HuH-7 (cell line): Measurements from ENCODE around the gene ITPR3.

Experiments used
- DNase-seq: peaks from one replicate; pipeline ENCODE4 v3.0.0; 2011; ENCODE audit warnings: low spot score

ITPR3 gene

DNA sequence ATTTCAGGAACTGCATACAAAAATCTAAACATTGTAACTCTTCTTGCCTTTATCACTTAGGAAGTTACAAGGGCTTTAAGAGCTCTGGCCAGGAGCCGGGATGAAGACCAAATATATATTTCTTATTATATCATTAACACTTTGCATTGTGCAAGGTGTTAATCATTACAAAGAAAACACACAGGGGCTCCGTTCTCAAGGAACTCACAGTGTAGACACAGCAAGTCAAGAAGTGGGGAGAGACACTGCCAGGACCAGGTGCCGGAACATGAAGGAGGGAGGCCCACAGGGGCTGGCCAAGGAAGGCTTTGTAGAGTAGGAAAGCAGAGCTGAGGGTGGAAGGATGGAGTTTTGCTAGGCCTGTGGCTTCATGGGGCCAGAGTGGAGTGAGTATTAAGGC, 17.4 kb downstream of the ITPR3 start:
- no peak for DNase-seq

- no peak for DNase-seq
These were observed 18.4 kb downstream of the ITPR3 start for GRCh38 chr6:33639559-33639958.

GRCh38 chr6:33640361-33640760, 19.2 kb downstream of the ITPR3 start:
- DNase-seq: no peak

DNA sequence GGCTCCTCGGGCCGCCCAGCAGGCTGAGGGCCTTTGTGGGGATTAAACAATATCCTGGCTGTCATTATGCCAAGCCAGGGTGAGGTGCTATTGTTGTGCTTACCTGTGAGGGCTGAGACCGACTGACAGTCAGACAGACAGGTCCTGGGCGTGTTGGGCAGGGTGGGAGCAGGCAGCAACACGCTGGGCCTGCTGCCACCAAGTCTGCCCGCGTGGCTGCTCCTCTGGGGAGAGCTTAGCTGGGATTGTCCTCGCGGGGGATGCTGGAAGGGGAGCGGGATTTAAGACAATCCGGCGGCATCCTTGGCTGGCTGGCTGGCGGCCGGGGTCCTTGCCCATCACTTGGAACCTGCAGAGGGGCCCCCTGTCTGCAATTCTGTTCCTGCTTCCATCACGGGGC, 20.0 kb downstream of the ITPR3 start:
- no peak for DNase-seq

GRCh38 chr6:33641602-33642001, 20.5 kb downstream of the ITPR3 start:
- no peak for DNase-seq

DNA sequence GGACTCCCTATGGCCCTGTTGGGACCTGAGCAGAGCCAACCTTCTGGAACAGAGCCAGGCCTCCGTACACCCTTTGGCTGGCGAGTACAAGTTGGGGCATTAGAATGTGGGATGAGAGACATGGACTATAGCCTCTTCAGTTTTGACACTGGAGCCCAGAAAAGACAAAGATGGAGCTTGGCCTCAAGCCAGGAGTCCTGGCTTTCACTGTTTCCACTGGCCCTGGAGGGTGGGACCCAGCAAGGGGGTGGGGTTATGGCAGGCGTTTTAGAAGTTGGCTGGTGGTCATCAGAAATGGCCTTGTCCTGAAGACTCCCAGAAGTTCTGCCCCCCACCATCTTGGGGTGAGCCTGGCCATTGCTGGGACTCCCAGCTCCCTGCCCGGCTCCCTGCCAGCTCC, 21.8 kb downstream of the ITPR3 start:
- no peak for DNase-seq

DNA sequence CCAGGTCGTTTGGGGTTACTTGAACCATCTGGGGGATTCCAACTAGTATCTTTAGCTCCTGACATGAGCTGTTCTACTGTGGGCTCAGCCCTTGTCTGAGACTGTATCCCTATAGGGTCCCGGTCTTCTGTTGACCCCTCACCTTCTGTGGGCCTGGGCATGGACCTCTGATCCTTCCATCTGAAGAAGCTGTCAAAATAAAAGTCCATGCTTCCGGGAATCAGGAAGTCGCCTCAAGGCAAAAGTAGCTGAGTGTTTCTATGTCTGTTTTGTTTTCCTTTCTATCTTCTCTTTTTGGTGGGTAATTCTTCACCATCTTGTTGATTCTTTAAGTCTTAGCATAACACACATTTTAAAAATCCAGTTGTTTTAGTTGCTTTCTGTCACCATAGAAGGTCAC, 30.3 kb downstream of the ITPR3 start:
- no peak for DNase-seq

GRCh38 chr6:33652002-33652401, 30.9 kb downstream of the ITPR3 start:
- no peak for DNase-seq

GRCh38 chr6:33654831-33655554, 33.9 kb downstream of the ITPR3 start:
- no peak for DNase-seq

- no peak for DNase-seq
These were observed 35.7 kb downstream of the ITPR3 start for GRCh38 chr6:33656844-33657243.

- DNase-seq: no peak
These were observed 38.0 kb downstream of the ITPR3 start for GRCh38 chr6:33658982-33659689.

DNA sequence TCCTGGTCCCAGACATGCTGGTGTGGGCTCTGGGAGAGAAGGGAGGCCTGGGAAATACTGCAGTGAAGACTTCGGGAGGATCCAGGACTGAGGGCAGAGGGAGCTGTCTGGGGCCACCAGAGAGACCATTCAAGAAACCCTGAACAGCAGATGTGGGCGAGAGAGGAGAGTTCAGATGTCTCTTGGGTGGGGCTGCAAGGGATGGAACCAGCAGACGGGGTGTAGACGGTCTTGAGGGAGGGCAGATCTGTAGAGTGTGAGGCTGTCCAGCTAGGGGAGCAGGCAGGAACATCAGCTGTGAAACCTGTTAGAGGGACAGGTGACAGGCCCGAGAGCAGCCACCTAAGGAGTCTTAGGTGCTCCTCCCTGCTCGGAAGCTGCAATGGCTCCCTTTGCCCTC, 38.9 kb downstream of the ITPR3 start:
- no peak for DNase-seq

DNA sequence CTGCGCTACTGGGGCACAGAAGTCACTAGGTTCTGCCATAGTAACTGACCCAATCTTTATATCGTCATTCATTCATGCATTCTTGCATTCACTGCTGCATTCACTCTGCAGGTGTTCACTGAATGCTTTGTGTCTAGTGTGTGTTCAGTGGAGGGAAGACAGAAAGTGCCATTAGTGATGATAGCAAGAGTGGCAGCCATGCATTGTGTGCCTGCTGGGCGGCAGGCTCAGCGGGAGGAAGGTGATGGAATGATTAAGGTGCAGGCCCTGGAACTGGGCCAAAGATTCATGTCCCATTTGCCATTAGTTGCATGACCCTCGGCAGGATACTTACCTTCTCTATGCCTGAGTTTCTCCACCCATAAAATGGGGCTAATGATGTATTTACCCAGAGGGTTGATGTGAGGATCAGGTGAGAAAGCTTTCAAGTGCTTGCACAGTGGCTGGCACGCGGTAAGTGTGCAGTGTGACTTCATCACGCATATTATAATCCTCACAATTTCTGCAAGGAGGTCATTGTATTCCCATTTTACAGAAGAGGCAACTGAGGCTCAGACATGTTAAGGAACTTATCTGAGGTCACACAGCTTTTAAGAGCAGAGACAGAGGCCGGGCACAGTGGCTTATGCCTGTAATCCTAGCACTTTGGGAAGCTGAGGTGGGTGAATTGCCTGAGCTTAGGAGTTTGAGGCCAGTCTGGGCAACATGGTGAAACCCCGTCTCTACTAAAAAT, 40.1 kb downstream of the ITPR3 start:
- DNase-seq: no peak

GRCh38 chr6:33662318-33662717, 41.2 kb downstream of the ITPR3 start:
- no peak for DNase-seq

GRCh38 chr6:33663028-33663427, 41.9 kb downstream of the ITPR3 start:
- DNase-seq: no peak

- DNase-seq: no peak
These were observed 42.8 kb downstream of the ITPR3 start for GRCh38 chr6:33663727-33664449.

- DNase-seq: no peak
These were observed 43.5 kb downstream of the ITPR3 start for GRCh38 chr6:33664506-33665057.

DNA sequence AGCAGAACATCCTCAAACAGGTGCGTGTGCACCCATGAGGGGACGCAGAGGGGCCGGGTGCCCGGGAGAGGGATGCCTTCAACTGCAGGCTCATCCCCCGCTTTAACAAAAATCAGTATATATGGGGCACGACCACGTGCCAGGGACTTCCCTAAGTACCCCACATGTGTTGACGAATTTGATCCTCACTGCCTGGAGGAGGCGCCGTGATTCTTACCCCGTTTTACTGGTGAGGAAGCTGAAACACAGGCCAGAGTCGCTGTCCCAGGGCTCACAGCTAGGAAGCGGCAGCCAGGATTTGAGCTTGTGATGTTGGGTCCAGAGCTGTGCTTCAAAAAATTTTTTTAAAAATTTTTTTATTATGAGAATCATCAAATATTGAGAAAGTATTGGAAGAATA, 44.8 kb downstream of the ITPR3 start:
- DNase-seq: no peak

DNA sequence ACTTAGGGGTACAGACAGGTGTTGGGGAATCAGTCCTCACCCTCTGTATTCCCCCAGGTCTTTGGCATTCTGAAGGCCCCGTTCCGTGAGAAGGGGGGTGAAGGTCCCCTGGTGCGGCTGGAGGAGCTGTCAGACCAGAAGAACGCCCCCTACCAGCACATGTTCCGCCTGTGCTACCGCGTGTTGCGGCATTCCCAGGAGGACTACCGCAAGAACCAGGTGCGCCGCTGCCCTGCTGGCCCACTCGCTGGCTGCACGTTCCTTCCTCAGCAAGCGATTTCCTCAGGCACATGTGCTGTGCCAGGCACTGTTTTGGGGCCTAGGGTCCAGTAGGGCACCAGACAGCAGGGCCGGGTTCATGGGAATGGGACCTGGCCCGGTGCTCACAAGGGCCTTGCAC, 46.0 kb downstream of the ITPR3 start:
- DNase-seq: no peak

GRCh38 chr6:33667776-33668175, 46.7 kb downstream of the ITPR3 start:
- DNase-seq: no peak

DNA sequence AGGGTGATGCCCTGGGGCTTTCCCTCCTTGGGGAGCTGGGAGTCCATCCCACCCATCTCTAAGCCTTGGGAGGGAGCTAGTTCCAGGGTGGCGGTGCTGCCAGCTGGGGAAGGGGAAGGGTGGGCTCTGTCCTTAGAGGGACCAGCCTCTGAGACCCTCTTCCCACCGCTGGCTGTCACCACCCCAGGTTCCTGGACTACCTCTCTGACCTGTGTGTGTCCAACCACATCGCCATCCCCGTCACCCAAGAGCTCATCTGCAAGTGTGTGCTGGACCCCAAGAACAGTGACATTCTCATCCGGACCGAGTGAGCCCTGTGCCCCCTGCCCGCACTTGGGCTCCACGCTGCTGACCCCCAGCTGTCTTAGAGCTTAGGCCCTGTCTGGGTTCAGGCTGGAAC, 47.2 kb downstream of the ITPR3 start:
- DNase-seq: no peak

- no peak for DNase-seq
These were observed 47.8 kb downstream of the ITPR3 start for GRCh38 chr6:33668914-33669313.
